ENCODE measurements around the gene CFAP161.

DNA sequence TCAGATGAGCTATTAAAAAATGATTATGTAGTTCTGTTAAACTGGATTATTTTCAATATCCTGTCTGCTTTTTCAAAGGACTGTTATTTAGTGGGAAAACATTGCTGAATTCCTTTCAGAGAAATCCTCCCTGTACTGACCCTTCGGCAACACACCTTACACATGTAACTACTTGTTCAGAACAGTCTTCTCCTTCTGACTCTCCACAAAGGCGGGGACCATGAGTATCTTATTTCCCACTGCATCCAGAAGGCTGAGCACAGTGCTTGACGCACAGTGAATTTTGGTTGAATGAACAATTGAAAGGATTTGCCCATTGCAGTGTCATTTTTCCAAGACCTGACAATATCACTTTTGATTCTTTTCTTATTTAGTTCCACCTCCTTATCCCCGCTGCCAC lies 23.1 kb upstream of the CFAP161 start:
- TF ChIP-seq, protein P1, sequence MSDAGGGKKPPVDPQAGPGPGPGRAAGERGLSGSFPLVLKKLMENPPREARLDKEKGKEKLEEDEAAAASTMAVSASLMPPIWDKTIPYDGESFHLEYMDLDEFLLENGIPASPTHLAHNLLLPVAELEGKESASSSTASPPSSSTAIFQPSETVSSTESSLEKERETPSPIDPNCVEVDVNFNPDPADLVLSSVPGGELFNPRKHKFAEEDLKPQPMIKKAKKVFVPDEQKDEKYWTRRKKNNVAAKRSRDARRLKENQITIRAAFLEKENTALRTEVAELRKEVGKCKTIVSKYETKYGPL (CRISPR knock-in tag; IDR thresholded peaks at IDR 0.05): no peak
- TF ChIP-seq GABPA (IDR thresholded peaks at IDR 0.05; ENCODE audit: low read depth, low read length) (no peak), GABPA (CRISPR knock-in tag; IDR thresholded peaks at IDR 0.05; ENCODE audit: low read depth) (no peak), NFYB (CRISPR knock-in tag; IDR thresholded peaks at IDR 0.05) (no peak), GLI4 (CRISPR knock-in tag; IDR thresholded peaks at IDR 0.05; ENCODE audit: borderline replicate concordance) (no peak), HNF1A (IDR thresholded peaks at IDR 0.05; ENCODE audit: low read depth) (no peak), HNF1A (CRISPR knock-in tag; IDR thresholded peaks at IDR 0.05; ENCODE audit: borderline replicate concordance) (no peak), ATM (IDR thresholded peaks at IDR 0.05; ENCODE audit: borderline replicate concordance) (no peak), ZKSCAN8 (CRISPR knock-in tag; IDR thresholded peaks at IDR 0.05; ENCODE audit: borderline replicate concordance) (no peak), HNF1B (CRISPR knock-in tag; IDR thresholded peaks at IDR 0.05) (no peak), SNRNP70 (IDR thresholded peaks at IDR 0.05; ENCODE audit: low read depth, low read length) (no peak)
- TF ChIP-seq, protein P2, sequence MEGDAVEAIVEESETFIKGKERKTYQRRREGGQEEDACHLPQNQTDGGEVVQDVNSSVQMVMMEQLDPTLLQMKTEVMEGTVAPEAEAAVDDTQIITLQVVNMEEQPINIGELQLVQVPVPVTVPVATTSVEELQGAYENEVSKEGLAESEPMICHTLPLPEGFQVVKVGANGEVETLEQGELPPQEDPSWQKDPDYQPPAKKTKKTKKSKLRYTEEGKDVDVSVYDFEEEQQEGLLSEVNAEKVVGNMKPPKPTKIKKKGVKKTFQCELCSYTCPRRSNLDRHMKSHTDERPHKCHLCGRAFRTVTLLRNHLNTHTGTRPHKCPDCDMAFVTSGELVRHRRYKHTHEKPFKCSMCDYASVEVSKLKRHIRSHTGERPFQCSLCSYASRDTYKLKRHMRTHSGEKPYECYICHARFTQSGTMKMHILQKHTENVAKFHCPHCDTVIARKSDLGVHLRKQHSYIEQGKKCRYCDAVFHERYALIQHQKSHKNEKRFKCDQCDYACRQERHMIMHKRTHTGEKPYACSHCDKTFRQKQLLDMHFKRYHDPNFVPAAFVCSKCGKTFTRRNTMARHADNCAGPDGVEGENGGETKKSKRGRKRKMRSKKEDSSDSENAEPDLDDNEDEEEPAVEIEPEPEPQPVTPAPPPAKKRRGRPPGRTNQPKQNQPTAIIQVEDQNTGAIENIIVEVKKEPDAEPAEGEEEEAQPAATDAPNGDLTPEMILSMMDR (CRISPR knock-in tag; IDR thresholded peaks at IDR 0.05): no peak
- TF ChIP-seq, protein P3, sequence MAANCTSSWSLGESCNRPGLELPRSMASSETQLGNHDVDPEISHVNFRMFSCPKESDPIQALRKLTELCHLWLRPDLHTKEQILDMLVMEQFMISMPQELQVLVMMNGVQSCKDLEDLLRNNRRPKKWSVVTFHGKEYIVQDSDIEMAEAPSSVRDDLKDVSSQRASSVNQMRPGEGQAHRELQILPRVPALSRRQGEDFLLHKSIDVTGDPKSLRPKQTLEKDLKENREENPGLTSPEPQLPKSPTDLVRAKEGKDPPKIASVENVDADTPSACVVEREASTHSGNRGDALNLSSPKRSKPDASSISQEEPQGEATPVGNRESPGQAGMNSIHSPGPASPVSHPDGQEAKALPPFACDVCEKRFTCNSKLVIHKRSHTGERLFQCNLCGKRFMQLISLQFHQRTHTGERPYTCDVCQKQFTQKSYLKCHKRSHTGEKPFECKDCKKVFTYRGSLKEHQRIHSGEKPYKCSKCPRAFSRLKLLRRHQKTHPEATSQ (CRISPR knock-in tag; IDR thresholded peaks at IDR 0.05; ENCODE audit: borderline replicate concordance): no peak
- TF ChIP-seq, protein P4, sequence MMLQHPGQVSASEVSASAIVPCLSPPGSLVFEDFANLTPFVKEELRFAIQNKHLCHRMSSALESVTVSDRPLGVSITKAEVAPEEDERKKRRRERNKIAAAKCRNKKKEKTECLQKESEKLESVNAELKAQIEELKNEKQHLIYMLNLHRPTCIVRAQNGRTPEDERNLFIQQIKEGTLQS (CRISPR knock-in tag; IDR thresholded peaks at IDR 0.05): no peak

Data from HepG2 (cell line).